HG02970 (cell line): ENCODE data around the gene TRPM3.
"Not testable (repeated sequence)": the region's sequence is repeated elsewhere in the genome, so short reads cannot be mapped to it uniquely, and the experiment has no call there.

Experiments
- ATAC-seq: cut with Tn5 transposase; IDR thresholded peaks from one replicate; pipeline ENCODE4 v1.9.1; 2021; ENCODE audit warnings: mild to moderate bottlenecking, moderate library complexity, moderate number of reproducible peaks; ENCODE audit not compliant: unreplicated experiment, low FRiP score

Gene TRPM3

DNA sequence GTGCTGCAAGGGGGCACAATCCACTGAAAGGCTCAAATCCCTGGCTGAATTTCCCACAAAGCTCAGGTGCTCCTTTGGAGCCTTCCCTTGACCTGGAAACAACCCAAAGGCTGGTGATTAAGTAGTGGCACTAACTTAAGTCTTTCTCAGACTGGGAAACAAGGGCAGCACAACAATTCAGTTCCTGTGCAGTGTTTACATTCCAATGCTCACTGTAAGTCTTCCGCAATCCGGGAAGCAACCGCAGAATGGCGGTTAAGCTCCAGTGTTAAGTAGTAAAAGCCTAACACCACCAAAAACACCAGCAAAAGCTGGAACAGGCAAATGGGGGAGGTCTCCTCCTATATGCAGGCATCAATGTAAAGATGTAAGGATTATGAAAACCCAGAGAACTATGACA, 117.2 kb downstream of the TRPM3 start:
- no peak for ATAC-seq

DNA sequence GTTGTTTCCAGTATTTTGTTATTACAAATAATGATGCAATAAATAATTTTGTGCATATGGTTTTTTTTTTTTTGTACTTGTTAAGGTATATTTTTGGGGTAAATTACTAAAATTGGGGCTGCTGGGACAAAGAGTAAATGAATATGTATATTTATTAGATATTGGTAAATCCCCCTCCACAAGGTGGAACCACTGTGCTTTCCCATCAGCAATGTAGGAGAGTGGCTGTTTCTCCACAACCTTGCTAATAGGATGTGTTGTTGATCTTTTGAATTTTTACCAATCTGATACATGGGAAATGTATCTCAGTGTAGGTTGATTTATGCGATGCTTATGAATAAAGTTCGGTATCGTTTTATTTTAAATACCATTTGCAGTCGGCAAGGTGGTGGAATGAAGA, 118.1 kb downstream of the TRPM3 start:
- ATAC-seq = no peak

DNA sequence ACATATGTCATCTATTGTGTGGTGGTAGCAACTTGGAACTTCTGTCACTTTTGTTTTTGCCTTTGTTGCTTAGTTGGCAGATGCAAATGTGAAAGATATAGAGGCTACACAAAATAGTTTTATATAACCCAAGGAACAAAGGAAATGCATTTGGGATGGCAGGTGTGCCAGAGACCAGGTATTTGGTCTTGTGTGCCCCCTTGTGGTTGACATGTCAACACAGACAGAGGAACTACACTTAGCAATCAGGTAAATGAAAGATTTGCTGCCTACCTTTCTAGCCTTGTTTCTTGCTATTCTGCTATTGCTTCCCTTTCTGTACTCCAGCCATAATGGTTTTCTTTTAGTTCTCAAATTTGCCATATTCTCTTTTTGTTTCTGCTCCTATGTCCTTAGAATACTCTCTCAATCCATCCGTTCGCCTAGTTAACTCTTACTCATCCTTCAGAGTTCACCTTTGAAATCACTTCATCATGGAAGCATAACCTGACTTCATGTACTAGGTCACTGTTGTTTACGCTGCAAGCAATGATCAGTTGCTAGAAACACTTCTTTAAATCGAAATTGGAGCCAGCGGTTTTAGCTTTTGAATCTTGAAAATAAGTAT, 119.5 kb downstream of the TRPM3 start:
- ATAC-seq = no peak

DNA sequence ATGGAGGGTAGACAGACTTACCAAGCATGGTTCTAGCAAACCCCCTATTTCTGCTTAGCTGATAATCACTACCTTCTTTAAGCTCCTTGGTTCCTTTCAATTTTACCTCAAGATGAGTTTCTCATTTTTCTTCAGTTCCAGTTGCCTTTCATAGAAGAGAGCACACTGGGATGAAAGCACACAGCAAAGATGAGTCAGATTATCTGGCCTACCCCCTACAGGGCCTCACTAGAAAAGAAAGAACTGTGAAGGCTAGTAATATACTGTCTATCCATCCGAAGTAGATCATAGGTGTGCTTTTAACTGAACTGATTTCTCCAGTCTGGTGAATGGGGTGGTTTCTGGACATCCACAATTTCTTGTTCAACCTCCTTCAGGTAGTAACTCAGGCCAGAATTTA, 122.5 kb downstream of the TRPM3 start:
- ATAC-seq = no peak

GRCh38 chr9:70995511-70995910, 125.9 kb downstream of the TRPM3 start:
- ATAC-seq = no peak

DNA sequence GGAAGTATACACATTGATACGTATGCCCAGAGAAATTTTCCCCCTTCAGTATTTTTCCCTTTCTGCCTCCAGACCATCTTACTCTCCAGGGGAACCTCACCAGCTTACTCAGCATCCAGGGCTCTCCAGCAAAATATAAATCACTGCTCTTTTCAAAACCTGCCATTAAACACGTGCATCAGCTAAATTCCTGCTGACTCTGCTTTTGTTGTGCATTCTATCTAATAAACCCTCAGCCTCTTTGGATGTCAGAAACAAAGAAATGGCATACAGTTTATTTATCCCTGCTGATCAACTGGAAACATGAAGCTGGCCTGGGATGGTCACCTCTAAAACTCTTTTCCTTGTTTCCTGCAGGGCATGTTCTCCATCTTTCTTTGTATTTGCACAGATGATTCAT, 126.8 kb downstream of the TRPM3 start:
- no peak for ATAC-seq

GRCh38 chr9:70988551-70988950, 132.9 kb downstream of the TRPM3 start:
- no peak for ATAC-seq

DNA sequence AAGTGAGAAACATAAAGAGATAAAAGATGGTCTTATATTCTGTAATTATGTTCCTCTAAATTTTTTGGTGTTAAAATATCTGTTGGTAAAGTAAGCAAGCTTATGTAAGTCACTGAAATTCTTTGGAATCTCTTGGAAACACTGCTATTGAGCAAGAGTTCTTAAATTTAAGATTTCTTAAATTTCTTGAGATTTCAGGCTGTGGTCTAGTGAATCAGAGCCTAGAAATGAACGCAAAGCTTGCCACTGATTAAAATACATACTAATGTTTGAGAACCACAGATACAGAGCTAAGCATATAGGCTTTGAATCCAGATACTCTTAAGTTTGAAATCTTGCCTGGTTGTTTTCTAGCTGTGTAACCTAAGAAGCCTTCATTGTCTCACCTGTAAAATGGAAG, 133.4 kb downstream of the TRPM3 start:
- ATAC-seq = no peak

DNA sequence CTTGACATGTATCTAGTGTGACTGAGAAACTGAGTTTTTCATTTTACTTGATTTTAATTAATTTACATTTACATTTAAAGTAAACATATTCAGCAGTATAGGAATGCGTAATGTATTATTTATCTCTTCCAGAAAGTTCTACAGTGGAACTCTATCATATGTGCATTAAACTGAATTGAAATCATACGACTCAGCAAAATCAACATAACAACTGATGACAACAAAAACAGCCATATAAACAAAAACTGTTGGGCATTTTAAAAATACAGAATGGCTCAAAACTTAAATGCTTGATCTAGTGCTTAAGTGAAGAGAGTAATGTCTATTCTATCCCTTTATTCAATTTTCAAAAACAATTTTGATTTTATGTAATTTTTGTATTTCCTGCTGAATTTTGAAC, 134.4 kb downstream of the TRPM3 start:
- ATAC-seq = no peak

GRCh38 chr9:70983723-70984295, 137.6 kb downstream of the TRPM3 start:
- no peak for ATAC-seq

DNA sequence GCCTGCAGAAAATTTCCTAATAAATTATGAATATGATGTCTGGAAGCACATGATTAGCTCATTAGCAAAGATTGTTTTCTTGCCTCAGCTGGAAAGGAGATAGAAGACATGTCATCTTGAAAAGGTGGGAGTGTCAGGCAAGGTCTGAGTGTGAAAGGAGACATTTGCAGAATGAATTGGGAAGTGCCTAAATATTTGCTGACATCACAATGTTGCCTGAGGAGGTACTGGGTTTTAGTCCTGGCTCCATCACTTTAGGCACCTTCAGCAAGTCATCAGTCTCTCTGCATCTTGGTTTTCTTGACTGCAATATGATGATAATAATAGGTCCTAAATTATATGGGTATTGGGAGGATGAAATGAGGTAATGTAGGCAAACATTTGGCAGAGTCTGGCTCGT, 140.1 kb downstream of the TRPM3 start:
- no peak for ATAC-seq

GRCh38 chr9:70979966-70980365, 141.5 kb downstream of the TRPM3 start:
- ATAC-seq = no peak

- no peak for ATAC-seq
Observed at GRCh38 chr9:70978085-70978484, 143.3 kb downstream of the TRPM3 start.

GRCh38 chr9:70975821-70976220, 145.6 kb downstream of the TRPM3 start:
- ATAC-seq = no peak

DNA sequence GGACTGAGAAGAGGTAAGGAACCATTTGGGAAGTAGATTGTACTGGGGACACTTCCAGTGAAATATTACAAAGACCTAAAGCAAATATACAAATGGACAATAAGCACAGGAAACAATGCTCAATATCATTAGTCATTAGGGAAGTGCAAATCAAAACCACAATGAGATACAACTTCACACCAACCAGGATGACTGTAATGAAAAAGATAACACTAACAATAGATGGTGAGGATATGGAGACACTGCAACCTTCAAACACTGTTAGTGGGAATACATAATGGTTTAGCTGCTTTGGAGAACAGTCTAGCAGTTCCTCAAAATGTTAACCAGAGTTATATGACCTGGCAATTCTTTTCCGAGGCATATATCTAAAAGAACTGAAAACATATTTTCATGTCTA, 149.7 kb downstream of the TRPM3 start:
- no peak for ATAC-seq

GRCh38 chr9:70966380-70966779, 155.0 kb downstream of the TRPM3 start:
- not testable (repeated sequence) for ATAC-seq

DNA sequence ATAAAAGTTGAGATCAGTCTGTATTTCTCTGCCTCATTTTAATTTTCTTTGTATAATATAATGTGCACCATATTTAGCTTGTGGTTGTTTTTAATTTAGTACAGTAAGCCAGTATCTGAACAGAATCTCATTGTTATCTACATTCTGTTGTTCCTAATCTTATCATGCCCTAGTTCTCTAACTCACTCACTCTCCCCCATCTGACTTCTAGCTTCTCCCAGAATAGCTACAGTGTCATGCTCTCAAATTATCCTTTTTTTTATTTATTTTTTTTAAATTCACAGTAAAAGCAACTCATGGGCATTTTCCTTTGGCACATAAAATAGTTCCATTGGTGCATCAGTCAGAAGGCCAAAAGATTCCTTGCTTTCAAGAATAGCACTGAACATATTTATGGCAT, 156.6 kb downstream of the TRPM3 start:
- no peak for ATAC-seq

DNA sequence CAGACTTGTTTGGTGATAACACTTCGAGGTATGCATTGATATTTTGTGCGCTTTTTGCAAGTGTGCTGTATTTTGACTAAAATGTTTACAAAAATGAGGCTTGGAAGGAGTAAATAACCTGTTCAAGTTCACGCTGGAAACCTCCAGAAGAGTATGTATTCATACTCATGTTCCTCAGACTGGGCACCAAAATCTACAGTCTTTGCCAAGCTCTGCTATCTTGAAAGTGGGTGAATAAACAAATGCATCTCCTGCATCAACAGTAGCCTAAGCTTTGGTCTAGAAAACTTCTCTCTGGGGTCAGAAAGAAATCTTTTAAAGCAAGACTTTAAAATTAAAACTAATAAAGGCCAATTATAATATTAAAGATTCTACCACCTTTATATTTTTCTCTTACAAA, 157.9 kb downstream of the TRPM3 start:
- ATAC-seq = no peak

DNA sequence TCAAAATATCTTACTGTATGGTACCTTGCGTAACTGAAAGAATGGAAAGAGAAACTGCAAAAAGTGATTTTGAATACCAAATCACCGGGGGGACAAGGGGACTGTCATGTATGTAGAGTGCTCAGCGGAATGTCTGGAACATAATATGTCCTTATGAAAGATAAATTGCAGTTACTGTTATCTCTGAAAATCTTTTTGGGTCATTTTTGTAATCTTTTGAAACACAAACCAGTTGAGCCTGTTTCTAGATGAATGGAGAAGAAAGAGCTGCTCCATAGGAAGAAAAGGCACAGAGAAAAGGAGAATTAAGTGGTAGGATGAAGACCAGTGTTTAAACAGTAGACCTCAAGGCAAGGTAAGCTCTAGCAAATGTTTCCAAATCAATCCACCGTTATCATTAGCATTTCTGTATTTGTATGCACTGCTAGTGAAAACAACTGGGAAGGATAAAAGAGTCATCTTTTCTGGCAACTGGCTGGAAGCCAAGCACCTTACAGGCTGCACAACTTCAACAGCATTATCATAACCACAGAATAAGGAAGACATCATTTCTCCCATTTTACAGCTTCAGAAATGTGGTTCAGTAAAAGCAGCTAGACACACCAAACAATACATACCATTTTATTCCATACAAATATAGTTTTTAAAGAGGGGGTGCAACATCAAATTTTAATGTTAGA, 158.5 kb downstream of the TRPM3 start:
- no peak for ATAC-seq

DNA sequence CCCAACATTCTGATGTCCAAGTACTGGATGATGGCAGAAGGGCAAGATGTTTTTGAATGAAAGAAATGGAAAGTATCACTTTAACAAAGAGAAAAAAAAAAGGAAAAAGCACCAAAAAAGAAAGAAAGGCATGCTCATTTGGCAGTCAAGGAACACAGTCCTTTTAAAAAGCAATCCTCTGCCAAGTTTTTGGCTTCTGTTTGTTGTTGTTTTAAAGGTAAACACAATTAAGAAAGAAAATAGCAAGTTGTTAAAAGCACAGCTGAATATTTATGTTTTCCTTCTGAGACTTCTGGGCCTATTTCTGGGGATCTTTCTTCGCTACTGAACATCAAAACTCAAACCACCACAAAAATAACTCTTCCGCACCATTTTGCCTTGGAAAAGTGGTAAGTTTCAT, 162.1 kb downstream of the TRPM3 start:
- no peak for ATAC-seq

GRCh38 chr9:70954596-70955143, 166.8 kb downstream of the TRPM3 start:
- ATAC-seq = no peak

- no peak for ATAC-seq
Observed at GRCh38 chr9:70954126-70954525, 167.3 kb downstream of the TRPM3 start.
